Measurements from ENCODE around the gene BRD3.

The BRD3 gene

GRCh38 chr9:134054891-134055811, 12.7 kb downstream of the BRD3 start:
- no peak for DNase-seq (ENCODE audit: low spot score)

DNA sequence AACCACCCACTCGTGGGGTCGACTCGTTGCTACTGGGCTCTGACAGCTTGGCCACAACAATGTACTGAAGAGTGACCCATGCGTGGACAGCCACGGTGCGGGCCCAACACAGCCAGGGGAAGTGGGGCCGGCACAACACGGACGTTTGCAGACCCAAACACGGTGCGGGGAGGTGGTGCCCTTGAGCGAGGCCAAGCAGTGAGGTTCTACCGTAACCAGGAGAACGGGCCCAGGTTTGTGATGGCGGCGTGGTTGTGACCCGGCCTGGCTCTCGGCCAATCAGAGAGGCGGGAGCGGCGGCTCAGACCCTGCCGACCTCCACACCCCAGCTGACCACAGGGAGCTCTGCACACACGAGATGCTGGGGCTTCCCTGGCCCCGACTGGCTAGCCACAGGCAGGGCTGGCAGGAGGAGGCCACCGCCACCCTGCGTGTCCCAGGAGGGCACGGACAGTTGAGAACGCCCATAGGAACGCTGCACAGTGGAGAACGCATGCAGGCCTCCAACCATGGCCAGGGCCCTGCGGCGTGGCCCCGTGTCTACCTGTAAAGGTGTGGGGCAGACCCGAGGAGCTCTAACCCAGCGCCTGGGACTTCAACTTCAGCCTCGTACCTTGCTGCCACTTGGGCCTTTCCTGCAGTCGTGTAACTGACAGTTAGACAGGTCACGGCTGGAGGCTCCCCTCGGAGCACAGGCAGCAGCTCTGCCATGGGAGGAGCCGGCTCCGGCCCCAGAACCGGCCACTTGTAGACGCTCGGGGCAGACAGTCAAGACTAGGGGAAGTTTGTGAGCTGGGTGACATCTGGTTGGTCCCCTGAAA, 13.7 kb downstream of the BRD3 start:
- DNase-seq (ENCODE audit: low spot score): no peak

- DNase-seq (ENCODE audit: low spot score): no peak
Observed at GRCh38 chr9:134053401-134053871, 14.4 kb downstream of the BRD3 start.

GRCh38 chr9:134052941-134053340, 14.9 kb downstream of the BRD3 start:
- no peak for DNase-seq (ENCODE audit: low spot score)

DNA sequence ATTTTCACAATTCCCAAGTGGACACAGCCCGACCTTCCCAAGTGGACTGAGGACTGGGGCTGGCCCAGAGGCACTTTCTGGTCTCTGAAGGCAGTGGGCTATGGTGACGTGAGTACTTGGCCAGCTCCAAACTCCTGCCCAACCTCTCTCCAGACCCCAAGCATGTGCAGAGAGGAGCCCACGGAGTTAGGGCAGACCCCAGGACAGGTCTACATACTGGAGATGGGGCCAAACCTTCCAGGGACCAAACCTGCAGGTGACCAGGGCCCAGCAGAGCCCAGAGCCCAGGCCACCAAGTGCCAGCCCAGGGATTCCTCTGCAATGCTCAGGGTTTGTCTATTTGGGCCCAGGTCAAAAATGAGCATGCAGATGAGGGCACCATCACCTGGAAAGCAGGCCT, 15.3 kb downstream of the BRD3 start:
- DNase-seq (ENCODE audit: low spot score): no peak

- no peak for DNase-seq (ENCODE audit: low spot score)
Observed at GRCh38 chr9:134051319-134051718, 16.5 kb downstream of the BRD3 start.

DNA sequence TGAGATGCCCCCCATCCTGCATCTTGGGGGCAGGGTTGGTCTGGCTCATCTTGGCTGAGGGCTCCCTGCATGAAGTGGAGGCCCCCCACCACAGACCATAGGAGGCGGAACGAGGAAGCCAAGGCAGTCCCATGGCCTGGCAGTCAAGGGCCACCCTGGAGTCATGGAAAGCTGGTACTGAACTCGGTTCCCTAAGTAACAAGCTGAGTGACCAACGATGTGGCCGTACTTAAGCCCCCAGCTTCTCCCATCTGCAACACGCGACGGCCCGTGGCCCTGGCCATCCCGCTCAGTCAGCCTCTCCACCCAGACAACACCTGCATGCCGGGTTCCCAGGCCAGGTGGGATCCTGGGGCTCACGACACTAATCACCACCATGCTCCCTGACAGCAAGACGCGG, 17.1 kb downstream of the BRD3 start:
- DNase-seq (ENCODE audit: low spot score): no peak

GRCh38 chr9:134049772-134050588, 17.8 kb downstream of the BRD3 start:
- no peak for DNase-seq (ENCODE audit: low spot score)

DNA sequence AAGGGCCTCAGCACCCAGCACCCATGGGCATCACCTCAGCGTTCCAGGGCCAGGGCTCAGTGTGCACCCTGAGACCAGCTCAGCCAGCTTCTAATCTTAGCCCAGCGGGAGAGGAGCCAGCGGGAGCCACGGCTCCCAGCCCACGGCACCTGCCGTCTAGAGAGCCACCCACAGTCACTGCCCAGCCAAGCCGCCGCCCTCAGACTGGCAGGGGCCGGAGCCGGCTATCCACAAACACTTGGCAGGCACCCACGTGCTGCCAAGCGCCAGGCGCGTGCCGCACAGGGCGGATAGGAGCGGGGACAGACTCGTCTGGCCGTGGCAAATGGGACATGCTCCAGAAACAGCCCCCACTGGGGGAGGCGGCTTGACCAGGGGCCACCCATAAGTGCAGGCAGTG, 18.6 kb downstream of the BRD3 start:
- DNase-seq (ENCODE audit: low spot score): no peak

- no peak for DNase-seq (ENCODE audit: low spot score)
Observed at GRCh38 chr9:134048582-134048968, 19.3 kb downstream of the BRD3 start.

DNA sequence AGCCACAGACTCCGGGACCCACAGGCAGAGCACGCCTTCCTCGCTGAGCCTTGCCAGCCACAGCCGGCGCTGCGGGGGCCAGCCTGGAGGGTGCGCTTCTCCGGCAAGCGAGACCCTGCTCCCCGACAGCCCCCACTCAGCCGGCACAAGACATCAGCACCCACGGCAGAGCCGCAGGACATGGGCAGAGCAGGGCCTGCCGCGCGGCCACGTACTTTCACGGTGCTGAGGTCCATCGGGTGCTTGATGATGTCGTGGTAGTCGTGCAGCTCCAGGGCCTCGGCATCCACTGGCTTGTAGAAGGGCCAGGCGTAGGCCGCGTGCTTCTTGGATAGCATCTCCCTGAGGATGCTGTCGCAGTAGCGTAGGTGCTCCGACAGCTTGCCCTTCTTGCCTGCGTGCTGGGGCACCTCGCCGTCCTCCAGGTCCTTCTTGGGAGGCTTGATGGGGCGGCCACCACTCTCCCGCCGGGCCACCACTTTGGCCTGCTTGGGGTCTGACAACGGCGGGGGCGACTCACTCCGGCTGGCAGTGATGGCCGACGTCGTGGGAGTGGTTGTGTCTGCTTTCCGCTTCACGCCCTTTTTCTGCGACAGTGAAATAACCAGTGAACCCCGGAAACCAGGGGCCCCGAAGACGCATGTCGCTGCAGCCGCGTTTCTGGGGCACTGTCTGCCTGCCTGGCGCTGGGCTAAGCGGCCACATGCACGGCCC, 19.8 kb downstream of the BRD3 start:
- no peak for DNase-seq (ENCODE audit: low spot score)

DNA sequence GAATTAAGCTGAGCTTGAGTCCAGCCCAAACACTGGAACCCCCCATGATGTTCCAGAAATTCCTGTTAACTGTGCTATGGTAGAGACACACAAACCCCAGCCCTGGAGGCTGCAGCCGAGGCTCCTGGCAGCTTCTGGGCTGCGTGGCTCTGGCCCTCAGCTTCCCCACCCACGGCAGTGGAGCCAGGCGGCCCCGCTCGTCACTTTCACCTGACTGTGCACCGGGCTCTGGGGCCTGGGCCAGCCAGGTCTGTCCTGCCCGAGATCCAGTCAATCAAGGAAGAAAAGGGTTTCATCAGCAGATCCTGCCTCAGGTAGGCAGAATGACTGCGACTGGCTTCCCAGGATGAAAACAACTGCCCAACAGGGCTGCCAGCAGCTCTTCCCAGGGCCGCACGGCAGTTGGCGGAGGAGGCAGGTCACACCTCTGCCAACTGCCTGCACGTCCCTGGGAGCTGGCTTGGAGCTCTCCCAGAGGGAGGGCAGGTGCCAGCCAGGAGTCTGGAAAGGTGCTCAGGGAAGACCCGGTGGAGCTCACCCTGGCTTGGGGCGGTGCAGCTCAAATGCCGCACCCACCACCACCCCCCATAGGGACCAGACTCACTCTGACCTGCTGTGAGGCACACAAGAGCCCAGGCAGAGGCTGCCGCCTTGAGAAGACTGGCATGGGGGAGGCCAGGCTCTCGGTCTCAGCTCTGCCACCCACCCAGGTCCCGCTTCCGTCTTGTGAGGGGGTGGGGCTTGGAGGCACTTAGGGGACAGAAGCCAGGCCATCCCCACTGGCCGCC, 20.7 kb downstream of the BRD3 start:
- no peak for DNase-seq (ENCODE audit: low spot score)

GRCh38 chr9:134045841-134046544, 21.8 kb downstream of the BRD3 start:
- DNase-seq (ENCODE audit: low spot score): no peak

GRCh38 chr9:134044944-134045343, 22.9 kb downstream of the BRD3 start:
- no peak for DNase-seq (ENCODE audit: low spot score)

DNA sequence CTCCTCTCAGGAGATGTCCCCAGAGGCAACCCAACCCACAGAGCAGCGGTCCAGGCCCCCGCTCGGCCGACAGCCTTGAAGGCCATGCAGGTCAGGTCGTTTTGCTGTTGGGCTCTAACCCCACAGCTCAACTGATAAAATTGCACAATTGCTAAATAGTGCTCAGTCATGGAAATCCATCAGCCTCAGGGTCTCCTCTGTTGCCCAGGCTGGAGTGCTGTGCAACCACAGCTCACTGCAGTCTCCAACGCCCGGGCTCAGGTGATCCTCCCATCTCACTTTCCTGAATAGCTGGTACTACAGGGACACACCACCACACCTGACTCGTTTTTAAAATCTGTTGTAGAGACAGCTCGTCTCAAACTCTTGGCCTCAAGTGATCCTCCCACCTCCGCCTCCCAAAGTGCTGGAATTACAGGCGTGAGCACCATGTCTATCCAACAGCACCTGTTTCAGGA, 24.3 kb downstream of the BRD3 start:
- DNase-seq (ENCODE audit: low spot score): no peak

- DNase-seq (ENCODE audit: low spot score): no peak
Observed at GRCh38 chr9:134041649-134041962, 26.2 kb downstream of the BRD3 start.

DNA sequence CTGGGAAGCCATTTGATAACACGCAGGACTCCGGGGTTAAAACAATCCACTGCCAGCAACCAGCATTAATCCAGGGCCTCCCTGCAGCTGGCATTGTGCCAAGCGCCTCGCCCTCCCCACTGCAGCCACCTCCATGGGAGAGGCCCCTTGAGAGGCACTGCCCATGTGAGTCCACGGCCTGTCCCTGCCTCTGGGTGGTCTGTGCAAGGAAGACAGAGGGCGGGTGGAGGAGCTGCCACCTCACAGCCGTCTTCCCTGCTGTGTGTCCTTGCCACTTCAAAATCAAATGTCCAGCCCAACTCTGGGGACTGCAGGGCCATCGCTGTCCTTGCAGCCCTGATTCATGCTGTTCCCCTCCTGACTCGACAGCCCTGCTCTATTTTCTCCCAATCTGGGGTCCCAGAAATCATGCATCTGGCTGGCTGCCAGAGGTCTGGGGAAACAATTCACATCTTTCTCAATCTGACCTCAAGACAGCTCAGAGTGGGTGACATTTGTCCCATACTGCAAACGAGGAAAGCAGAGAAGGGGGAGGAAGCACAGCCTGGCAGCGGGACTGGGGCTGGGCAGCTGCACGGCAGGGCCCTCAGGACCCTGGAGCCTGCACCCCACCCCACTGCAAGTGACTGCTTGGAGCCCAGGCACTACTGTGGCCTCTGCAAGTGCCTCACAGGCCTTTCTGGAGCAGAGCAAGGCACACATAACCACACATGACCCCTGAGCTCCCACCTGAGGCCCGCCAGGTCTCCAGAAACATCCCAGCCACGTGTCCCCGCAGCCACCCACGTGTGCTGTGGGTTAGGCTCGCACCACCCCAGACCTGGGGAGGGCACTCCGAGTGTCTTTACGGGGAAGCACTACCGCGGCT, 26.8 kb downstream of the BRD3 start:
- no peak for DNase-seq (ENCODE audit: low spot score)

DNA sequence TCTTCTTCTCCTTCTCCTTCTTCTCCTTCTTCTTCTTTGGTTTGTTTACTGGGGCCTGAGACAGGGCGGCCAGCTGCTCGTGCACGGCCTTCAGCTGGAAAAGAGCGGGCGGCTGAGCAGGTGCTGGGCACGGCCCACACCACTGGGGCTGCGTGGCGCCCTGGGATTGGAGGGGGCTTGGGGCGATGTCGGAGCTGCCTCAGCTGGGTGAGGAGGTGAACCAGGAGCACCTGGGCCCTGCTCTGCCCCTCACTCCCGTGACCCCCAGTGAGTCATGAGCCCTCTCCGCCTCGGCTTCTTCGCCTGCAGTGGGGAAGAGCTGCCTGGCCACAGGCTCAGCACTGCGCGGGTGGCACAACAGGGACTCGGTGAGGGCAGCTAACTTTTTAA, 27.7 kb downstream of the BRD3 start:
- no peak for DNase-seq (ENCODE audit: low spot score)

Measured in activated CD4-positive, alpha-beta T cell treated with anti-CD3 and anti-CD28 coated beads, Interleukin-2, Interleukin-4, amounts not matched to agents 100 ng/mL and 50 ng/mL, durations not matched to agents 16 hours and 8 hours (primary cell).